OCI-LY7 (cell line): ENCODE data around the gene PLD1. TPM values are rescaled to one million over a fixed set of nuclear protein-coding genes. Genes with fewer than 3 reads are reported as not detected.

ENCODE experiments used
- BruUV-seq: library from RNA; stranded (reverse); fragments of 400-500 nt; replicated peaks from 2 replicates; lab custom pipeline; 2021; lab: Mats Ljungman, UMichigan
- CTCF ChIA-PET: fragments of 300-600 bp; sonication (Branson Sonifier 250); formaldehyde crosslinking; loops from one replicate; lab custom pipeline; 2022; ENCODE audit warnings: antibody characterized with exemption; ENCODE audit not compliant: unreplicated experiment; lab: Charles Lee
- POLR2A ChIA-PET: fragments of 300-600 bp; sonication (Branson Sonifier 250); formaldehyde crosslinking; loops from one replicate; lab custom pipeline; 2022; ENCODE audit warnings: antibody characterized with exemption; lab: Charles Lee
- DNase-seq: peaks from one replicate; pipeline ENCODE4 v3.0.0-alpha.2; 2015; ENCODE audit warnings: low spot score
- H2AFZ ChIP-seq: fragments of 200-600 bp; sonication (generic), shearing (Covaris generic); 2 replicates; pipeline ENCODE4 v1.6.1; 2014; ENCODE audit warnings: mild to moderate bottlenecking, antibody characterized with exemption, low read length, moderate library complexity
- H3K27ac ChIP-seq: fragments of 200-600 bp; sonication (generic); 2 replicates; pipeline ENCODE4 v1.5.1; 2014; ENCODE audit warnings: mixed run types, low read depth, mild to moderate bottlenecking, moderate library complexity, low read length, inconsistent platforms; ENCODE audit not compliant: poor library complexity, severe bottlenecking
- H3K36me3 ChIP-seq: fragments of 200-600 bp; sonication (generic); 2 replicates; pipeline ENCODE4 v1.6.1; 2014; ENCODE audit warnings: mild to moderate bottlenecking, antibody characterized with exemption, low read length, moderate library complexity, mixed read lengths; ENCODE audit not compliant: insufficient read depth
- H3K4me1 ChIP-seq: fragments of 200-600 bp; sonication (generic); 2 replicates; pipeline ENCODE4 v1.5.1; 2014; ENCODE audit warnings: mild to moderate bottlenecking, low read length; ENCODE audit not compliant: insufficient read depth, poor library complexity, severe bottlenecking
- H3K4me2 ChIP-seq: fragments of 200-600 bp; sonication (generic); 2 replicates; pipeline ENCODE4 v1.6.1; 2014; ENCODE audit warnings: mild to moderate bottlenecking, low read length
- H3K4me3 ChIP-seq: fragments of 200-600 bp; sonication (generic); 2 replicates; pipeline ENCODE4 v1.5.1; 2014; ENCODE audit warnings: mild to moderate bottlenecking, low read depth, low read length; ENCODE audit not compliant: poor library complexity, severe bottlenecking
- H3K79me2 ChIP-seq: fragments of 200-600 bp; sonication (generic); 2 replicates; pipeline ENCODE4 v1.6.1; 2016; ENCODE audit warnings: low read depth, mild to moderate bottlenecking, low read length, moderate library complexity, mixed read lengths; ENCODE audit not compliant: insufficient read depth
- H3K9me2 ChIP-seq: fragments of 200-600 bp; sonication (generic); 2 replicates; pipeline ENCODE4 v1.6.1; 2016; ENCODE audit warnings: mild to moderate bottlenecking, low read length, mixed read lengths; ENCODE audit not compliant: insufficient read depth
- H3K9me3 ChIP-seq: fragments of 200-600 bp; sonication (generic); 2 replicates; pipeline ENCODE4 v1.6.1; 2014; ENCODE audit warnings: mild to moderate bottlenecking, mixed run types, low read length, mixed read lengths
- H4K20me1 ChIP-seq: fragments of 200-600 bp; sonication (generic); 2 replicates; pipeline ENCODE4 v1.6.1; 2014; ENCODE audit warnings: mild to moderate bottlenecking, antibody characterized with exemption, low read length, moderate library complexity, mixed read lengths; ENCODE audit not compliant: insufficient read depth
- CTCF ChIP-seq: fragments of 200-600 bp; sonication (generic); conservative IDR thresholded peaks from 2 replicates; pipeline ENCODE4 v1.5.1; 2014; ENCODE audit warnings: mild to moderate bottlenecking, antibody characterized with exemption, low read length, moderate library complexity, mixed read lengths
- EZH2phosphoT487 ChIP-seq: fragments of 200-600 bp; sonication (generic); IDR thresholded peaks from 2 replicates; pipeline ENCODE4 v1.6.1; 2018; ENCODE audit warnings: low read depth, borderline replicate concordance, mild to moderate bottlenecking, mixed run types, antibody characterized with exemption, low read length, moderate library complexity, mixed read lengths
- intact Hi-C: fragments of 100-400 bp; cut with micrococcal nuclease; formaldehyde crosslinking; loops from one replicate; pipeline ENCODE4 v1.10.0; 2022; ENCODE audit not compliant: unreplicated experiment
- total RNA-seq, 2 experiments: library from RNA; depleted of rRNA in 1 of 2; stranded (reverse); fragments of >200 nt in 1 of 2; shearing (Covaris generic) in 1 of 2; gene quantifications; 2 replicates each; pipeline ENCODE4 v1.2.3, GENCODE V29; 2014 to 2022

PLD1 gene
- total RNA-seq, 2 experiments from 2014 or later, result not detected

- Histone ChIP-seq H3K4me3 (no peak overlapping the region), H3K4me1 (no peaks in the 10 kb centered on the region), H3K9me2 (no peaks in the 10 kb centered on the region), H4K20me1 (no peaks in the 10 kb centered on the region), H3K4me2 (no peak overlapping the region), H2AFZ (no peak overlapping the region), H3K27ac (no peak overlapping the region), H3K9me3 (no peaks in the 10 kb centered on the region), H3K36me3 (no peaks in the 10 kb centered on the region), H3K79me2 (no peaks in the 10 kb centered on the region)
- ChIA-PET POLR2A (no interaction called here), CTCF (no interaction called here)
- no TSS peak for BruUV-seq
- no peak for TF ChIP-seq EZH2phosphoT487
- no peak for TF ChIP-seq CTCF
- DNase-seq, result no peak
- intact Hi-C loops, result no loop called here
These were observed 257.8 kb downstream of the PLD1 start for GRCh38 chr3:171552531-171552930.

GRCh38 chr3:171551296-171551695 is 259.0 kb downstream of the PLD1 start:
- Histone ChIP-seq H3K4me3 (no peak overlapping the region), H3K9me2 (no peaks in the 10 kb centered on the region), H3K4me1 (no peaks in the 10 kb centered on the region), H3K4me2 (no peak overlapping the region), H2AFZ (no peak overlapping the region), H3K9me3 (no peaks in the 10 kb centered on the region), H4K20me1 (no peaks in the 10 kb centered on the region), H3K36me3 (no peaks in the 10 kb centered on the region), H3K79me2 (no peaks in the 10 kb centered on the region), H3K27ac (no peak overlapping the region)
- POLR2A ChIA-PET, result interaction anchor here (1.9 kb wide), 1 partner anchor 11 kb away, joined by 9 read pairs; no protein-coding TSS in a partner anchor
- CTCF ChIA-PET, result no interaction called here
- TF ChIP-seq CTCF (no peak), EZH2phosphoT487 (no peak)
- intact Hi-C loops, result no loop called here
- no peak for DNase-seq
- no TSS peak for BruUV-seq

Other genes starting within 250 kb of the PLD1 start
- not detected in 2 replicates for gene TMEM212, start 32.9 kb upstream of the PLD1 start, total RNA-seq (2014; rRNA removed; shearing (Covaris generic))
- not detected in 2 replicates for gene TMEM212, start 32.9 kb upstream of the PLD1 start, total RNA-seq (2022)
- 17.3 and 23.3 TPM in 2 replicates for gene FNDC3B, start 229.1 kb upstream of the PLD1 start, total RNA-seq (2014; rRNA removed; shearing (Covaris generic))
- gene FNDC3B, start 229.1 kb upstream of the PLD1 start, total RNA-seq (2022), result 28.5 and 43.3 TPM in 2 replicates